ENCODE measurements around the gene OGFOD1.

GRCh38 chr16:56469748-56470147 lies 18.4 kb downstream of the OGFOD1 start:
- TF ChIP-seq POLR2AphosphoS5 (IDR thresholded peaks at IDR 0.05; ENCODE audit: low read depth, low read length) (no peak), TAF1 (IDR thresholded peaks at IDR 0.05; ENCODE audit: low read depth, low read length) (no peak), POLR2A (IDR thresholded peaks at IDR 0.05; ENCODE audit: low read depth, low read length) (no peak), POU2F2 (IDR thresholded peaks at IDR 0.05; ENCODE audit: low read depth, low read length) (no peak), SPI1 (IDR thresholded peaks at IDR 0.05; ENCODE audit: low read depth, low read length) (no peak), PAX5 (IDR thresholded peaks at IDR 0.05; ENCODE audit: insufficient read depth, low read length, severe bottlenecking) (no peak)
